Esophagus muscularis mucosa (tissue), 4 donors: ENCODE measurements around the gene IL12RB1.

Experiments used
- EP300 ChIP-seq: sonication (generic); formaldehyde crosslinking; IDR thresholded peaks from one replicate; pipeline ENCODE4 v1.6.1; 2017; ENCODE audit warnings: antibody characterized with exemption
- POLR2A ChIP-seq: fragments of 450-650 bp; IDR thresholded peaks from one replicate; pipeline ENCODE4 v1.6.1; 2017; ENCODE audit warnings: antibody characterized with exemption, moderate library complexity, mild to moderate bottlenecking, low read depth
- POLR2AphosphoS5 ChIP-seq, 2 donors: sonication (generic); formaldehyde crosslinking; IDR thresholded peaks; one replicate each; pipeline ENCODE4 v1.6.1; 2017; ENCODE audit warnings: antibody characterized with exemption in 2 of 2
- TF ChIP-seq, protein P1 (sequence below), 3 experiments: fragments of 200-600 bp in 2 of 3; fragments of 450-650 bp in 1 of 3; sonication (generic) in 2 of 3; IDR thresholded peaks; one replicate each; pipeline ENCODE4 v1.5.1; 2017 to 2019; ENCODE audit warnings: antibody characterized with exemption in 3 of 3, mild to moderate bottlenecking in 2 of 3, moderate library complexity in 1 of 3

DNA sequence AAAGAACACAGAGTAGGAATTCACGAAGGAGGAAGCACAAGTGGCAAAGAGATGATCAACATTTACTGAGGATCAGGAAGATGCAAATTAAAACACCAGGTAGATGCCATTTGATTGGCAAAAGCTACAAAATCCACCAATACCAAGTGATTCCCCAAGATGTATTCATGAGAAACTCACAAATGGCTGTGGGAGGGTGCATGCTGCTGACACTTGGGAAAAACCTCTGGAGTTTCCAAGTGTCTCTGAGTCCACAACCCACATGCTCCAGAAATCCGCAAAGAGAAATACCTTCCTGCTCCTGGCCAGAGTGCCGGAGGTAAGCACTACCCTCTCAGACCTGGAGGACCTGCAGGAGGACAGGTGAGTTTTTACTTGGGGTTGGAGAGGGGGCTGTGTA lies 43.1 kb downstream of the IL12RB1 start:
- TF ChIP-seq, protein P1, sequence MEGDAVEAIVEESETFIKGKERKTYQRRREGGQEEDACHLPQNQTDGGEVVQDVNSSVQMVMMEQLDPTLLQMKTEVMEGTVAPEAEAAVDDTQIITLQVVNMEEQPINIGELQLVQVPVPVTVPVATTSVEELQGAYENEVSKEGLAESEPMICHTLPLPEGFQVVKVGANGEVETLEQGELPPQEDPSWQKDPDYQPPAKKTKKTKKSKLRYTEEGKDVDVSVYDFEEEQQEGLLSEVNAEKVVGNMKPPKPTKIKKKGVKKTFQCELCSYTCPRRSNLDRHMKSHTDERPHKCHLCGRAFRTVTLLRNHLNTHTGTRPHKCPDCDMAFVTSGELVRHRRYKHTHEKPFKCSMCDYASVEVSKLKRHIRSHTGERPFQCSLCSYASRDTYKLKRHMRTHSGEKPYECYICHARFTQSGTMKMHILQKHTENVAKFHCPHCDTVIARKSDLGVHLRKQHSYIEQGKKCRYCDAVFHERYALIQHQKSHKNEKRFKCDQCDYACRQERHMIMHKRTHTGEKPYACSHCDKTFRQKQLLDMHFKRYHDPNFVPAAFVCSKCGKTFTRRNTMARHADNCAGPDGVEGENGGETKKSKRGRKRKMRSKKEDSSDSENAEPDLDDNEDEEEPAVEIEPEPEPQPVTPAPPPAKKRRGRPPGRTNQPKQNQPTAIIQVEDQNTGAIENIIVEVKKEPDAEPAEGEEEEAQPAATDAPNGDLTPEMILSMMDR (IDR thresholded peaks at IDR 0.05) = no peak
- TF ChIP-seq POLR2AphosphoS5 (IDR thresholded peaks at IDR 0.05) (no peak), EP300 (no peak), POLR2A (no peak)
